Measurements from ENCODE around the gene DNTTIP2. TPM values are rescaled to one million over a fixed set of nuclear protein-coding genes. Genes with fewer than 3 reads are reported as not detected.
A peak's percentile ranks its signal among the peaks of the same experiment; 100 is the strongest.

The DNTTIP2 gene
- total RNA-seq, 1 donor from 2014 or later, result 50.8 TPM

DNA sequence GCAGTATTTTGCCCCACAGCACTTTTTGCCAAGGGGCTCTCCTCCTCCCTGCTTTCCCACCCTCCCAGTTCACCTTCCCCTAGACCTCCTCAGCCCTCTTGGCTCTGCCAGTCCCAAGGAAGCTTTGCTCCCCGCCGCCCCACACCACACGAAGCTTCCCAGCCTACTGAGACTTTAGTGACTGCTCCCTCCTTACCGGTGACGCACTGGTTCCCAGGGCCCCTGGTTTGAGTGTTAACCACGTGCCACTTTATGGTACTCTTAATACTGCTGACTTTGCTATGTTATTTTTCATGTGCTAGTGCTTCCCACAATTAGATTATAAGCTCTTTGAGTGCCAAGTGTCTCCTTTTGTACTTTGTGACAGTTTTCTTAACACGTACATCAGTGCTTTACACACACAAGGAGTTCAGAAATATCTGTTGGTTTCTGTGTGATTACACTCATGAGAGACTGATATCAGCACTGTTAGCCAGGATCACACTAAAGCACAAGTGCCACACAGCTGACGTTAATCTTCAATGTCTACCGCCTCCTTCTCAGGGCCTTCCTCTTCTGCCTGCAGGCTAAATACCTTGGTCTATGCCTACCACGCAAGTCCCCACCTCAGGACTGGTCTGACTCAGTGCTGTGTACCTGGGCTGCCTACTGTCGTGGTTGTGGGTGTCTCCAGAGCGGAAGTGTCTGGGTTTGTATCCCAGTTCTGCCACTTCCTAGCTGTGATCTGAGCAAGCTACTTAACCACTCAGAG lies 61.0 kb downstream of the DNTTIP2 start:
- Mint-ChIP-seq H3K27ac (no peak overlapping the region), H3K36me3 (ENCODE audit: insufficient read depth) (no peaks in the 10 kb centered on the region), H3K4me3 (ENCODE audit: low read depth) (no peak overlapping the region), H3K27me3 (no peaks in the 10 kb centered on the region), H3K4me1 (ENCODE audit: low read depth) (peaks cover 11% of the 10 kb centered on the region), H3K9me3 (ENCODE audit: low read depth) (no peaks in the 10 kb centered on the region)
- TF ChIP-seq, protein P1, sequence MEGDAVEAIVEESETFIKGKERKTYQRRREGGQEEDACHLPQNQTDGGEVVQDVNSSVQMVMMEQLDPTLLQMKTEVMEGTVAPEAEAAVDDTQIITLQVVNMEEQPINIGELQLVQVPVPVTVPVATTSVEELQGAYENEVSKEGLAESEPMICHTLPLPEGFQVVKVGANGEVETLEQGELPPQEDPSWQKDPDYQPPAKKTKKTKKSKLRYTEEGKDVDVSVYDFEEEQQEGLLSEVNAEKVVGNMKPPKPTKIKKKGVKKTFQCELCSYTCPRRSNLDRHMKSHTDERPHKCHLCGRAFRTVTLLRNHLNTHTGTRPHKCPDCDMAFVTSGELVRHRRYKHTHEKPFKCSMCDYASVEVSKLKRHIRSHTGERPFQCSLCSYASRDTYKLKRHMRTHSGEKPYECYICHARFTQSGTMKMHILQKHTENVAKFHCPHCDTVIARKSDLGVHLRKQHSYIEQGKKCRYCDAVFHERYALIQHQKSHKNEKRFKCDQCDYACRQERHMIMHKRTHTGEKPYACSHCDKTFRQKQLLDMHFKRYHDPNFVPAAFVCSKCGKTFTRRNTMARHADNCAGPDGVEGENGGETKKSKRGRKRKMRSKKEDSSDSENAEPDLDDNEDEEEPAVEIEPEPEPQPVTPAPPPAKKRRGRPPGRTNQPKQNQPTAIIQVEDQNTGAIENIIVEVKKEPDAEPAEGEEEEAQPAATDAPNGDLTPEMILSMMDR (IDR thresholded peaks at IDR 0.05; ENCODE audit: unreplicated experiment), result no peak
- DNase-seq (ENCODE audit: low spot score, unreplicated experiment), result no peak

DNA sequence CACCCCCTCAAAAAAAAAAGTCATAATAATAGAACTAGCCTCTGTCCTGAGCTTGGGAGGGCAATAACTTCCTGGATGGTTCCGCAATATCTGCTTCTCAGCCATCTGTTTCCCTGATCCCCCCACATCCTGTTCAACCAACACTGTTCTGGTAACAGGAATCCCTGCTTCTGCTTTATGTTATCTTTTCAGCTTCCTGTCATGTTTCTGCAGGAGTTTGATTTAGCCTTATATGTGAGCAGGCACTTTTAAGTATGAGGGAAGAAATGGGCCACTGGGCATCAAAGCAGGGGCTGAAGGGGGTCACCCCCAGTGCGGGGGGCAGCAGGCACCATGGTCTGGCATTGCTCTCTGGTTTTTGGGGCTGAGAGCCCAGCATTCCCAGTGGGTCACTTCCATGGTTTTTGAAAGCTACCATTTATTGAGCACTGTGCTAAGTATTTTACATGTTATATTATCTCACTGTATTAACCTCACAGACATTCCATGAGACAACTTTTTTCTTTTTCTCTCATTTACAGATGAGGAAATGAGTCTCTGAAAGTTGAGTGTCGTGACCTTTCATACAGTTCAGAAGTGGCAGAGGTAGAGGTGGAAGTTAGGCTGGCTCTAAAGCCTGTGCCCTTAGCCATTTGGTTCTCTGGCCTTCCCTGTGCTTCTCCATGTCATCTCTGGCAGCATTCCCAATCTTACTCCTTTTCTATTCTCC lies 61.9 kb downstream of the DNTTIP2 start:
- no peaks in the 10 kb centered on the region for H3K27me3 Mint-ChIP-seq
- DNase-seq (ENCODE audit: low spot score, unreplicated experiment), result no peak
- no peaks in the 10 kb centered on the region for H3K9me3 Mint-ChIP-seq (ENCODE audit: low read depth)
- H3K4me3 Mint-ChIP-seq (ENCODE audit: low read depth), result no peak overlapping the region
- TF ChIP-seq, protein P1 (IDR thresholded peaks at IDR 0.05; ENCODE audit: unreplicated experiment), result no peak
- H3K27ac Mint-ChIP-seq, result no peak overlapping the region
- H3K36me3 Mint-ChIP-seq (ENCODE audit: insufficient read depth), result no peaks in the 10 kb centered on the region
- H3K4me1 Mint-ChIP-seq (ENCODE audit: low read depth), result peaks cover 15% of the 10 kb centered on the region

Small RNA genes lying within 50 kb of the gene (microRNA-seq; reads per million reads assigned to microRNA genes)
- gene MIR760 (ENCODE audit: borderline number of aligned reads, unreplicated experiment), result 71.6 reads per million, percentile 51 among the genes with 10 or more reads in this experiment

Other genes starting within 250 kb of the DNTTIP2 start
- 7.1 and 10.5 TPM in 2 replicates for gene BCAR3, start 197.4 kb downstream of the DNTTIP2 start, total RNA-seq
- 16.2 and 20.1 TPM in 2 replicates for gene GCLM, start 30.2 kb upstream of the DNTTIP2 start, total RNA-seq
- gene ABCA4, start 241.9 kb upstream of the DNTTIP2 start, total RNA-seq, result 0.86 and 2.0 TPM in 2 replicates